ENCODE measurements around the gene NOL12.
A peak's percentile ranks its signal among the peaks of the same experiment; 100 is the strongest.

The NOL12 gene

DNA sequence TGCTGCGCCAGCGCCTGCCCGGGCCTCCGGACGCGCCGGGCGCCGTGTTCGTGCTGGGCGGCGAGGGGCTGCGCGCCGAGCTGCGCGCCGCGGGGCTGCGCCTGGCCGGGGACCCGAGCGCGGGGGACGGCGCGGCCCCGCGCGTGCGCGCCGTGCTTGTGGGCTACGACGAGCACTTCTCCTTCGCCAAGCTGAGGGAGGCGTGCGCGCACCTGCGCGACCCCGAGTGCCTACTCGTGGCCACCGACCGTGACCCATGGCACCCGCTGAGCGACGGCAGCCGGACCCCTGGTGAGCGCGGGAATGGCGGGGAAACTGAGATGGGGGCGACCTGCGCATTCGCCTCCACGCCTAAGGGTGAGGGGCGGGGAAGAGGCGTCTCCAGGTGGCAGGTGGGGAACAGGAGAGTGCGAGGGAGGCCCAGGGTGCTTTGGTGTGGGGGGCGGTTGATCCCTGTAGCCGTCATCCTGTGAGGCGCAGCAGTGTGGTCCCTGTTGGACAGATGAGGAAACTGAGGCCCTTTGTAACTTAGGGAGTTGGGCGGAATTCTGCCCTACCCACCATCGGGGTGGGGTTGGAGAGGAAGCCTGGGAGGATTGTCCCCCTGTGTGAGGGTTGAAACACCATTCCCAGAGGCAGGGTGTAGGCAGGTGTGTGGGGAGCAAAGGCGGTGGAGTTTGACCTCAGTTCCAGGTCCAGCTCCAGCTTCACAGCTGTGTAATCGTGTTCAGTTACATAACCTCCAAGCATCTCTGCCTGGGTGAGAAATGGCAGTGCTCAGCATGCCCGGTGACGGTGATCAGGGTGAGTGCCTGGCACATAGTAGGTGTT, 26.9 kb upstream of the NOL12 start:
- no peak for DNase-seq (ENCODE audit: low spot score)

GRCh38 chr22:37659897-37660708, 26.0 kb upstream of the NOL12 start:
- DNase-seq (ENCODE audit: low spot score) = no peak

GRCh38 chr22:37660709-37661045, 25.5 kb upstream of the NOL12 start:
- DNase-seq (ENCODE audit: low spot score) = no peak

GRCh38 chr22:37661160-37661924, 24.8 kb upstream of the NOL12 start:
- DNase-seq (ENCODE audit: low spot score) = no peak

- DNase-seq (ENCODE audit: low spot score) = no peak
Measured at GRCh38 chr22:37662039-37662438, 24.1 kb upstream of the NOL12 start.

GRCh38 chr22:37663521-37664140, 22.5 kb upstream of the NOL12 start:
- DNase-seq (ENCODE audit: low spot score) = no peak

DNA sequence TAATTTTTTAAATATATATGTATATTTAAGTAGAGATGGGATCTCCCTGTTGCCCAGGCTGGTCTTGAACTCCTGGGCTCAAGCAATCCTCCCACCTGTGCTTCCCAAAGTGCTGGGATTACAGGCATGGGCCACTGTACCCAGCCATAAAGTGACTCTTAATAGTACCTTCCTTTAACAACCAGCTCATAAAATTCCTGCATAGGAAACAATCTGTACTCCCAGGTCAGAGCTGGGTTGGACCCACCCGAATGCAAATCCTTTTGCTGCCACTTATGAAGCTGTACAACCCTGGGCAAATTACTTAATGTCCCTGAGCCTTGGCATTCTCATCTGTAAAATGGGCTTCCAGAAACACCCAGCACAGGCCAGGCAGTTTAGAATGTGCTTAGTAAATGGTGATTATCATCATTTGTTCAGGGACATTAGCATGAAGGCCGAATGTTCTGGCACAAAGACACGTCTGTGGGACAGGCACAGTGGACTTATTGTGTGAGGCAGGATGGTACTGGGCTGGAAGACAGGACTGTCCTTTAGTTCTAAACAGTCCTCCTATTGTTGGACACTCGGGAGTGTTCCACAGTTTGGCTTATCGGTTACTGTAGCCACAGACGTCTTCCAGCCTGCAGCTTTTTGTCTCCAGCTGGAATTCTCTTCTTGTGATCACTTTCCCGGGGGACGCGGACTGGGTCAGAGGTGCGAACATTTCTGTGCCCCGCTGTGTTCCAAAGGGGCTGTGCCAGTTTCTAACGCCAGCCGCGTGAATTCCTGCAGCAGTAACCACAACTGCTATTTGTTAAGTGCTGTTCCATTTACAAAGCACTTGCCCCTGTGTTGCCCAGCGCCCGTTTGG, 21.7 kb upstream of the NOL12 start:
- no peak for DNase-seq (ENCODE audit: low spot score)

DNA sequence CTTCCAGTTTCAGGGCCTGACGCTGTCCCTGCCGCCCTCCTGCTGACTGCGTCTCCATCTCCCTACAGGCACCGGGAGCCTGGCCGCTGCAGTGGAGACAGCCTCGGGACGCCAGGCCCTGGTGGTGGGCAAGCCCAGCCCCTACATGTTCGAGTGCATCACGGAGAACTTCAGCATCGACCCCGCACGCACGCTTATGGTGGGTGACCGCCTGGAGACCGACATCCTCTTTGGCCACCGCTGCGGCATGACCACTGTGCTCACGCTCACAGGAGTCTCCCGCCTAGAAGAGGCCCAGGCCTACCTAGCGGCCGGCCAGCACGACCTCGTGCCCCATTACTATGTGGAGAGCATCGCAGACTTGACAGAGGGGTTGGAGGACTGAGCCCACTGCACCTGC, 20.7 kb upstream of the NOL12 start:
- no peak for DNase-seq (ENCODE audit: low spot score)

GRCh38 chr22:37669586-37669985, 16.6 kb upstream of the NOL12 start:
- no peak for DNase-seq (ENCODE audit: low spot score)

GRCh38 chr22:37672206-37672919, 13.8 kb upstream of the NOL12 start:
- no peak for DNase-seq (ENCODE audit: low spot score)

DNA sequence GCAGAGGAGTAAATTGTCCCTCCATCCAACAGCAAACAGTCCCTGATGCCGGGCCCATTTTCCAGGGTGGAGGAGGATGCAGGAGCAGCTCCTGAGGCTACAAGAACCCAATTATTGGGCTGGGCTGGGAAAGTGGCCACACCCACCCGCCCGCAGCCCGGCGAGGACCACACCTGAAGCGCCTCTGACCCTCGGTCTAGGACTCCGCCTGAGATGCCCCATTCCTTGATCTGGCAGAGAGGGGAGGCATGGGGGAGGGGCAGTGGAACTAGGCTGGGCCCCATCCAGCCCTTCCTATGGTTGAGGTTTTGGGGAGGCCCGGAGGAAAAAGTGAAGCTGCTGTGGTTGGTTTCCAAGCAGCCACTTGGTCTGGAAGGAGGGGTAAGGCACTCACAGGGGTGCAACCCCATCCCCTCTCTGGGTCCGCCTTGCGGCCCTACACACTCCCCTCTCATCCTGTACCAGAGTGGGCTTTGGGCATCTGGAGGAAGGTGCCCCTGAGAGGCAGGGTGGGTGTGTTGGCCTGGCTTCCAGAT, 13.2 kb upstream of the NOL12 start:
- no peak for DNase-seq (ENCODE audit: low spot score)

DNA sequence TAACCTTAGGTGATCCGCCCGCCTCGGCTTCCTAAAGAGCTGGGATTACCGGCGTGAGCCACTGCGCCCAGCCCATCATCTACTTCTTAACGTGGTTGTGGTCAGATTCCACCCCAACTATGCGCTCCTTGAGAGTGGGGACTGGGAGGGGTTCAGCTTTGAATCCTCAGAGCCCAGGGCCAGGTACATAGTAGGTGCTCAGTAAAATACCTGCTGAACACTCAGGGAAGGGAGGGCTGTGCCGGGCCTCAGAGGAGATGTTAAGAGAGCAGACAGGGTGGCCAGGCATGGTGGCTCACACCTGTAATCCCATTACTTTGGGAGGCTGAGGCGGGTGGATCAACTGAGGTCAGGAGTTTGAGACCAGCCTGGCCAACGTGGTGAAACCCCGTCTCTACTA, 11.9 kb upstream of the NOL12 start:
- no peak for DNase-seq (ENCODE audit: low spot score)

GRCh38 chr22:37674951-37675929, 10.9 kb upstream of the NOL12 start, which contains the start of gene LGALS1:
Gene LGALS1, plus strand, starts transcription at chr22:37675636. Its CDS starts 67 bp downstream, at chr22:37675703.
- DNase-seq (ENCODE audit: low spot score) = peak; percentile 99

DNA sequence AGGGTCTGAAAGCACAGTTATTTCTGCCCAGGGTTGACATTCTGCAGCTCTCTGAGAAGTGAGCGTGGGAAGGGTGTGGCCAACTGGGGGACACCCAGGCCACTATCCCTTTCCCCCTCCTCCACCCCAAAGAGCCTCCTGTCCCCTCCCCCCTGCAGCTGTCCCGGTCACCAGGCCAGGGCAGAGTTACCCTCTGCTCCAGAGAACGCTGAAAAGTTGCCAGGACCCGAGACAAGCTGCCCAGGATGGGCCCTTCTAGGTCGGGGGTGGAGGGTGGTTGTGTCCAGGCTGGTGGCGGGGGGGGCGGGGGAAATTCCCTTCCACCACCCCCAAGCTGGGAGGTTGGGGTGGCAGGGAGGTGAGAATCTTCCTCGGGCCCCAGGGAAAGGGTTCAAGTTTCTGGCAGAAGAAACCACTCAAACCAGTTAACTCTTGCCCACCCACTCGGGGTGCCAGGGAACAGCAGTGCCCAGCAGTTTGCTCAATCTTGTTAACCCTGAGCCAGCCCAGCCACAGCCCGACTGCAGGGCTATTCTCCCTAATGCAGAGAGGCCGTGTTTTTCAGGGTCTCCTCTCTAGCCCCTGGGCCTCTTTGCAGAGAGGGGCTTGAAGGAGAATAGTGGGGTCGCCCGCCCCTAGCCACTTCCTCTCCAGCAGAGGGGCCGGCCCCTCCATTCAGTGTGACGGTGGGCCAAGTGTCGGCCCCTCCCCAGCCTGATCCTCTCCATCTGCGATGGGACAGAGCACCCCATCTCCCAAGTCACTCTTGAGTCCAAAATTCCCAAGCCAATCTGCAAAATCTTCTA, 10.0 kb upstream of the NOL12 start:
- DNase-seq (ENCODE audit: low spot score) = no peak

DNA sequence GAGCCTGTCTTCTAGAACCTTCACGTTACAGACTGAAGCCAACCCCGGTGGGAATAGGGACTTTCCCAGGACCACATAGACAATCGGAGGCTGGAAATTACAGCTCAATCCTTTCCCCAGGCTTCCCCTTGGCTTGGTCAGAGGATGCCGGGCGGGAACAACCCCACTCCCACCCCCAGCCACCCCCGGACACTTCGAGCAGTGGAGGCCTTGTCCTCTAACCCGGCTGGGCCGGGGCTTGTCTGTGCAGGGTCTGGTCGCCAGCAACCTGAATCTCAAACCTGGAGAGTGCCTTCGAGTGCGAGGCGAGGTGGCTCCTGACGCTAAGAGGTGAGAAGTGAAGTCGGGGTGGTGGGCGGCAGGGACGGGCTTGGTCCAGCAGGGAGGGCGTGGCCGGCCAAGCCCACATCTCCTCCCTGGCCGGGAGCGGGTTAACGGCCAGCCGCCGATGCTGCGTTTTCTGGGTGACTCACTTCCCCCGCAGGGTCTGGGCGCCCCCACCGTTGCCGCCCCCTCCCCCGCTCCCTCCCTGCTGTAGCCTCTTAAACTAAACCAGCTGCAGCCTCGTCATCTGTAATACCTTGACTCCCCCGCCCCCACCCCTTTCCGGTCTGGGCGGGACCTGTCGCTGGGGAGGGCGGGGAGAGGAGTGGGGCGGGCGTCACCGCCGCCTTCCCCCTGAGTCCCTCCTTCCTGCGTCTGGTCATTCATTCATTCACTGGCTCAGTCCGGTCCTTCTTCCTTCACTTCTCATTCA, 9.2 kb upstream of the NOL12 start:
- DNase-seq (ENCODE audit: low spot score) = peak; percentile 93

GRCh38 chr22:37677493-37677974, 8.6 kb upstream of the NOL12 start:
- DNase-seq (ENCODE audit: low spot score) = no peak

DNA sequence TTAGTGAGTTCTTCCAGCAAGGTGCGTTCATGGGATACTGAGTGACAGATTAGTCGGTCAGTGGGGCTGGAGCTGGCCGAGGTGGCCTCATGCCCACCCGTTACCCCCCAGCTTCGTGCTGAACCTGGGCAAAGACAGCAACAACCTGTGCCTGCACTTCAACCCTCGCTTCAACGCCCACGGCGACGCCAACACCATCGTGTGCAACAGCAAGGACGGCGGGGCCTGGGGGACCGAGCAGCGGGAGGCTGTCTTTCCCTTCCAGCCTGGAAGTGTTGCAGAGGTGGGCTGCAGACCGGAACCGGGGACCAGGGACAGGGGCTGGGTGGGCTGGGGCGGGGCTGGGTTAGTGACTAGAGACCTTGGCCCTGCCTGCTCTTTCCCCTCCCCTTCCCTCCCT, 7.8 kb upstream of the NOL12 start:
- no peak for DNase-seq (ENCODE audit: low spot score)

Data from left forelimb (tissue), 1 donor.